Left renal pelvis (tissue), 4 donors: Measurements from ENCODE around the gene RAB3GAP1. TPM values are rescaled to one million over a fixed set of nuclear protein-coding genes. Genes with fewer than 3 reads are reported as not detected.
"Not testable (repeated sequence)": the region's sequence is repeated elsewhere in the genome, so short reads cannot be mapped to it uniquely, and the experiment has no call there.

Experiments
- DNase-seq, 4 donors: peaks; one replicate each; pipeline ENCODE4 v3.0.0-alpha.2; 2013; ENCODE audit warnings: low read depth in 4 of 4, low spot score in 3 of 4
- polyA plus RNA-seq, 4 donors: library from polyadenylated mRNA; unstranded; fragments of 120-200 nt; gene quantifications; one replicate each; pipeline ENCODE4 v1.2.1, GENCODE V29; 2013; ENCODE audit not compliant: insufficient read length in 4 of 4

Gene RAB3GAP1
- polyA plus RNA-seq, 4 donors = 50.6 to 58.2 (median 54.1) TPM

DNA sequence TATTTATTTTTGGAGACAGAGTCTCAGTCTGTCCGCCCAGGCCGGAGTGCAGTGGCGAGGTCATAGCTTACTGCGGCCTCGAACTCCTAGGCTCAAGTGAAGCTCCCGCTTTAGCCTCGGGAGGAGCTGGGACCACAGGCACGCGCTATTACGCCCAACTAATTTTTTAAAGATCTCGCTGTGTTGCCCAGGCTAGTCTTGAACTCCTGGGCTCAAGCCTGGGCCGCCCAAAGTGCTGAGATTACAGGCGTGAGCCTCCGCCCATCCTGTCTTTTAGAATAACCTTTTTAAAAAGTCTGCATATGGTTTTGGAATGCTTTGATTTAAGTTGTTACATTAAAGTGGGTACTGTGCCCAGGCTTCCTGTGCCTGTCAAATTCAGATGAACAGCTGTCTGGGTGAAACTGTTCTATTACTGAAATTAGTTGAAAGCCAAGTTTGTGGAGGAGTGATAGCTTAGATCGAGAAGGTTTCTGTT, 944 bp downstream of the RAB3GAP1 start:
- no peak for DNase-seq

DNA sequence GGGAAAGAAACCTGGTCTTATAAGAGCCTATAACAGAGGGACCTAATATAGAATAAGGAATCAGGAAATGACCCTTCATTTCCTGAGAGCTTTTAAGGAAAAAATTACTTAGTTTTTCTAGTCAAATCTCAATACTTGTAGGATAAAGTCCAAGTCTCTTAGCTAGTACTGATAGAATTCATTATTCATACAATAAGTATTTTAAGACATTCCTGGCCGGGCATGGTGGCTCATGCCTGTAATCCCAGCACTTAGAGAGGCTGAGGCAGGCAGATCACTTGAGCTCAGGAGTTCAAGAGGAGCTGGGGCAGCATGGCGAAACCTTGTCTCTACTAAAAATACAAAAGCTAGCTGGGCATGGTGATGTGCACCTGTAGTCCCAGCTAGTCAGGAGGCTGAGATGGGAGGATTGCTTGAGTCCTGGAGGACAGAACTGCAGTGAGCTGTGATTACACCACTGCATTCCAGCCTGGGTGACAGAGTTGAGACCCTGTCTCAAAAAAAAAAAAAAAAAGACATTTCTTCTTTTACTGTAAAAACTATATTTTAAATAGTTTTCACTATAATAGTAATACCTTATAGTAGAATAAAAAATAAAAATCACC, 3.2 kb downstream of the RAB3GAP1 start:
- no peak for DNase-seq

DNA sequence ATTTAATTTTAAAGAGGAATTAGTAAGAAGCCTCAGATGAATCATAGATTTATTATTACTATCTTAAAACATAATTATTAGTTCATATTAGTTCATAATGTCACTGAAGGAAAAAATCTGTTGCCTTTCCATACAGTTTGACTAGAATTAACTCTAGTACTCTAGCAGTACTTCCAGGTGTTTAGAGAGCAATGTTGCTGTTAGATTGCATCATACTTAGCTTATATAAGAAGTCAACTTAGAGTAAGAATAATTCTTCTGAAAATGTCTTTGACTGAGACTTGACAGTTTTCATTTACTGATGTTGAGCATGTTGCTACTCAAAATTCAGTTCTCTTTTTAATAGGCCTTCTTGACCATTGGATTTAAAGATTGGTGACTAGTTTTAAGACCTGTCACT, 4.7 kb downstream of the RAB3GAP1 start:
- DNase-seq = no peak

DNA sequence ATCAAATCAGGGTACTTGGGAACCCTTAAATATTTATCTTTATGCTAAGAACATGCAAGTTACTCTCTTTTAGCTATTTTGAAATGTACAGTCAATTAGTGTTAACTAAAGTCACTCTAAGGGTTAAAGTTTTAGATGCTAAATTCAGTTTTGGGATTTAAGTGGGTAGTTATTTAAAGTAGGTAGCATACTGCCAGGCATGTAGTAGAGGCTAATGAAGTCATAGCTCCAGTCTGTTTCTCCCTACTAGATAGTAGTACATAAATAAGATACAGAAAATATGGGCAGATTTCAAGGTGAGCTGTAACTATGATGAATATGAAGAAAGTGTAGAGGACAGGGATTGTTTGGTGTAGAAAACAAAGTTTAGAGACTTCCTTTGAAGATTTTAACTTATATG, 7.5 kb downstream of the RAB3GAP1 start:
- DNase-seq = no peak

DNA sequence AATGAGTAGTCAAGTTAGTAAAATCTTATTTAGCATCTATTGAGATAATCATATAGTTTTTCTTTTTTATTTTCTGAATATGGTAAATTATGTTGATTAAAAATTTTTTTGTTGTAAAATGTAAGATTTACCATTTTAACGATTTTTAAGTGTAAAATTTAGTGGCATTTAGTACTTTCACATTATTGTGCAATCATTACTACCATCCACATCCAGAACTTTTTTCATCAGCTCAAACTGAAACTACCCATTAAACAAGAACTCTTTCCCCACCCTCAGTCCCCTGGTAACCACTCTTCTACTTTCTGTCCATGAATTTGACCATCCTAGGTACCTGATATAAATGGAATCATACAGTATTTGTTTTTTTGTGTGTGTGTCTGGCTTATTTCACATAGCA, 11.1 kb downstream of the RAB3GAP1 start:
- no peak for DNase-seq

DNA sequence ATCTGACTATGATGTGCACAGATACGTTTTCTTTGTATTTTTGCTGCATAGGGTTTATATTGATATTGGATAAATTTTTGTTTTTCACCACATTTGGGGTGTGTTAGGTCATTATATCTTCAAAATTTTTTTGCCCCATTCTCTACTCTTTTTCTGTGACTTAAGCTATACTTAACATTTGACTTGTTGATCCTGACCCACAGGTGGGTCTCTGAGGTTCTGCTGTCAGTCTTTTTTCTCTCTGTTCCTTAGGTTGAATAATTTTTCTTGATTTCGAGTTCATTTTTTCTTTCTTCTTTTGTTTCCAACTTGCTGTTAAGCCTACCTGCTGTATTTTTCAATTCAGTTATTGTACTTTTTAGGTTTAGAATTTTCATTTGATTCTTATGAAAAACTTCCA, 12.1 kb downstream of the RAB3GAP1 start:
- DNase-seq = no peak

DNA sequence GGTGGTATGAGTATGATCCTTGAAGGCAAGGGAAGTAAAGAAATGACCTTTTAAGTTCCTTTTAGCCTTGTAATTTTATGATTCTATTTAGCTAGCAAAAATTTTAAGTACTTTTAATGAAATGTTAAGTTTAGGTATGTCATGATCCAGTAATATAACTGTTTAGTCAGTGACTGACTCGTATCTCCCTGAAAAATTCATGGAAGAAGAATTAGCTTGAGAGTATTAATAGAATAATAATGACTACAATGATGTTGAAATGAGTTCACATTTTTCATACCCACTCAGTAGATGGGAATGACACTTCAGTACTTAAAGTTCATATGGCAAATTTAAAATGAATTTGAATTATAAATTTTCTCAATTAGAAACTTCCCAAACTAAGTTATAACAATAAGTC, 14.6 kb downstream of the RAB3GAP1 start:
- no peak for DNase-seq

DNA sequence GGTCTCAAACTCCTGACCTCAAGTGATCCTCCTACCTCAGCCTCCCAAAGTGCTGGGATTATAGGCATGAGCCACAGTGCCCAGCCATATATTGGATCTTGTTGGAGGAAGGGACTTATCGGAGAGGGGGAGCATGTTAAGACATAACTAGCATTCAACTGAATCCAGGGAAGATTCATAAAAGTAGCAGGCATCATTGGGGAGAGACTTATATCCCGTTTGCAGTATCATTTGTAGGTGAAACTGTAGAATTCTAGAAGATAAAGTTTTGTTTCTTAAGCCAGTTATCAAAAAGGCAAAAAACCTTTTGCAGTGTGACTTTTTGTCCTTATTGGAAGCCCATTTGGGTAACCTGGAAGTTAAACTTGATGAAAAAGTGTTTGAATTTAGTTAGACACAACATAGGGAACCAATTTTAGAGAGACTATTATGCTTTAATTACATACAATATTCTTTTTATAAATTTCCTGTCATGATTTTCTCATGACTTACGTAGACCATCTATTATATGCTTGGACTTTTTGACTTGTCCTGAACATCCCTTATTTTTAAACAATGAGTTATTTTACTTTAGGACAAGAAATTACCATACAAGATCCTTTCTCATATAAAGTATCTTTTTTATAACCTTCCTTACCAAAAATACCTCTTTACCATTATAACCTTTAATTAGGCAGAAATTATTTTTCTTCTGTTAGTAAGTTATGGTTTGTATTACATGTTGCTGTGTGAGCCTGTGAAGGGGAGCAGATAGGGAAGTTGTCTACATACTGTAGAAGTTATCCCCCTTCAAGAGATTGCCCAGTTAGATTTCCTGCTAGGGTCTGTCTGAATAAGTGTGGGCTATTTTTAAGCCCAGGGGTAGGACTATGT, 20.3 kb downstream of the RAB3GAP1 start:
- no peak for DNase-seq

DNA sequence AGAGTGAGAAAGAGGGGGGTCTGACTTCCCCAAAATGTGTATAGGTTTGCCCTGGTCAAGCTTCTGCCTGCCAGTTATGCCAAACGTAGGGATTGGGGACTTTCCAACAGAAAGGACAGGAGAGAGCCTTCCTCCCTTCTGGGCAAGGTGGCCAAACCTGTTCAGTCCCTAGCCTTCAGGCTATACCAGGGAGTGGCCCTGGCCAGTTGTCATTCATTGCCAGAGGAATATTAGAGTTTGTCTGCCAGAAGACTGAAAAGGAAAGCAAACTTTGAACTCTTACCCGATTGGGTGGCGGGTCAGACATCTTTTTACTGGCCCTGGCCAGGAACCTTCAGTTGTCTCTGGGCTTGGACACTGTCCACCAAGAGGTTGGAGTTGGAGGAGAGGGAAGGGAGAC, 22.1 kb downstream of the RAB3GAP1 start:
- no peak for DNase-seq

DNA sequence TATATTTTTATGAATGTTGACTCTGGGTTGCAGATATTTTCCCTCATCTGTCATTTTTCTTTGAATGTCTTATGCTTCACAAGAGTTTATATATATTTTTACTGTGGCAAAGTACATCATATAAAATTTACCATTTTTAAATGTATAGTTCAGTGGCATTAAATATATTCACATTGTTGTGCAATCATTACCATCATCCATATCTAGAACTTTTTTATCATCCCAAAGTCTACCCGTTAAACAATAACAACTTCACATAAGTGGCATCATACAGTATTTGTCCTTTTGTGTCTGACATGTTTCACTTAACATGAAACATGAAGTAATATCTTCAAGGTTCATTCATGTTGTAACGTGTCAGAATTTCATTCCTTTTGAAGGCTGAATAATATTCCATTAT, 24.5 kb downstream of the RAB3GAP1 start:
- no peak for DNase-seq

DNA sequence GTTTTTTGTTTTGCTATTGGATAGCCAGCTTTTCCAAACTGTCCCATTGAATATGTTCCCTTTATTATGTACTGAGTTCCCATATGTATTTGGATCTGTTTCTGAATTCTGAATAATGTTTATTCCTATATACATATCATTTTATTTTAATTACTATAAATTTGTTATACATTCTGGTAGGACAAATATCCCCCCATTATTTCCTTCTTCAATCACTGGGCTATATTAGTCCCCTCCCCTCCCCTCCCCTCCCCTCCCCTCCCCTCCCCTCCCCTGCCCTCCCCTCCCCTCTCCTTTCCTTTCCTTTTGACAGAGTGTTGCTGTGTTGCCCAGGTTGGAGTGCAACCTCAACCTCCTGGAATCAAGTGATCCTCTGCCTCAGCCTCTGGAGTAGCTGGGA, 26.3 kb downstream of the RAB3GAP1 start:
- no peak for DNase-seq

DNA sequence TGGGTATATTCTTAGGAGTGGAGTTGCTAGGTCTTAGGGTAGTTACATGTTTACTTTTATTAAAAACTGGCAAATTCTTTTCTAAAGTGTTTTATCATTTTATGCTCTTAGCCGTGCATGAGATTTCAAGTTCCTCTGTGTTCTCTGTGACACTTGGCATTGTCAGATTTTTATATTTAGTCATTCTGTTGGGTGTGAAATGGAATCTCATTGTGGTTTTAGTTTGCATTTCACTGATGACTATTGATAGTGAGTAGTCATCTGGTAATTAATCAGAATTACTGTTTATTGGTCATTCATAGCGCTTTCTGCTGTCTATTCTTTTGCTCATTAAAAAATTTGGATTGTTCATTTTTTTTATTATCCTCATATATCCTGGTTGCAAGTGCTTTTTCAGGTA, 34.1 kb downstream of the RAB3GAP1 start:
- DNase-seq = no peak

DNA sequence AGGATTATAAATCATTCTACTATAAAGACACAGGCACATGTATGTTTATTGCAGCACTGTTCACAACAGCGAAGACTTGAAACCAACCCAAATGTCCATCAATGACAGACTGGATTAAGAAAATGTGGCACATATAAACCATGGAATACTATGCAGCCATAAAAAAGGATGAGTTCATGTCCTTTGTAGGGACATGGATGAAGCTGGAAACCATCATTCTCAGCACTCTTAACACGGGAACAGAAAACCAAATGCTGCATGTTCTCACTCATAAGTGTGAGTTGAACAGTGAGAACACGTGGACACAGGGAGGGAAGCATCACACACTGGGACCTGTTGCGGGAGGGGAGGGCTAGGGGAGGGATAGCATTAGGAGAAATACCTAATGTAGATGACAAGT, 37.5 kb downstream of the RAB3GAP1 start:
- not testable (repeated sequence) for DNase-seq

DNA sequence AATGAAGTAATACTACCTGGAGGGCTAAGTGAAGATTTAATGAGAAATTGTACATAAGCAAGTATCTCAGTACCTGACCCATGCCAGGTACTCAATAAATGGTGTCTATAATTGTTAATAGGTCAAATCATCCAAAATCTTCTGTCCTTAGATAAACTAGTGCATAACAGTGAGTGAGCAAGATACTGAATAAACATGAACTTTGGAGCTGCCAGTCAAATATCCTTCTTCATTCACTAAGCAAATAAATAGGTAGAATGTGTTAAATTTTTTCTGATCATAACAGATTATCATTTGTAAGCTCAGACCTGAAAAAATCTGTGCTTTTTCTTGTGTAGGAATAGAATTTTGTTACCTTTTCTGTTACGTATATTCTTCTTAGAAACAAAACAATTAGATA, 39.6 kb downstream of the RAB3GAP1 start:
- no peak for DNase-seq

DNA sequence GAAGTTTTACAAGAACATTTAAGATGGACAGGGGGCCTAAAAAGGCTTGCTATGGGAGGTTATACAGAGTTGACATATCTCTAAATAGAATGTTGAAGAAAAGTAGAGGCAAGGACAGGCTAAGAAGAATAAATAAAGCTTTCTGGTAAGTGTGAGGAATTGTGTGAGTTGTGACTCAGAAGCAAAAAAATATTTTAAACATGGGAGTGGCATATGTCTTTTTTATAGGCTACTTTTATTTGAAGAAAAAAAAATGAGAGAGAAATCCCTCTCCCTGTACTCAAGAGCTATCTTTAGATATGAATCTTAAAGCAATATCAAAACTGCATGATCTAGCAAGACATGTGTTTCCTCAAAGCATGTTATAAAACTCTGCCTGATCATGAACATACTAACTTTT, 41.1 kb downstream of the RAB3GAP1 start:
- no peak for DNase-seq

DNA sequence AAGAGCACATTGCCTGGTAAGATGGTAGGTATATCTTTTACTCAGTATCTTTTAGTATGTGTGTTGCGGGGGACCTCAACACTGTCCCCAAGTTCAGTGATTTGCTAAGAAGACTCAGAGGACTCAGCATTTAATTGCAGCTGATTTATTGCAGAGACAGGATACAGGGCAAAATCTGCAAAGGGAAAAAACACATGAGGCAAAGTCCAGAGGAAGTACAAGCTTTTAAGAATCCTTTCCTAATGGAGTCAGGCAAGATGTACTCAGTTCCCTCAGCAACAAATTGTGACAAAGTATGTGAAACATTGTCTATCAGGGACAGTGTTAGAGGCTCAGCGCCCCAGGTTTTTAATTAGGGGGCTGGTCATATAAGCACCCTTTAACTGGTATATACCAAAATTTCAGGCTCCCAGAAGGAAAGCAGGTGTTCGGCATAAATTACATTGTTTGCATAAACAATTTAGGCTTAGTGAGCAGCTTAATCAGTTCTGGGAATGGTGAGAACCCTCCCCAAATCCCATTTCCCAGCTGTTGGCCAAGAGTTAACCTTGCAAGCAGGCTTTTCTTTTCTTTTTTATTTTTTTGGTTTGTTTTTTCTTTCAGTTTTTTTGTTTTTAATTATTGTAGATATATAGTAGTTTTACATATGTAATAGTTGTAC, 41.7 kb downstream of the RAB3GAP1 start:
- DNase-seq = peak in 1 of 4 donors; percentile 0

DNA sequence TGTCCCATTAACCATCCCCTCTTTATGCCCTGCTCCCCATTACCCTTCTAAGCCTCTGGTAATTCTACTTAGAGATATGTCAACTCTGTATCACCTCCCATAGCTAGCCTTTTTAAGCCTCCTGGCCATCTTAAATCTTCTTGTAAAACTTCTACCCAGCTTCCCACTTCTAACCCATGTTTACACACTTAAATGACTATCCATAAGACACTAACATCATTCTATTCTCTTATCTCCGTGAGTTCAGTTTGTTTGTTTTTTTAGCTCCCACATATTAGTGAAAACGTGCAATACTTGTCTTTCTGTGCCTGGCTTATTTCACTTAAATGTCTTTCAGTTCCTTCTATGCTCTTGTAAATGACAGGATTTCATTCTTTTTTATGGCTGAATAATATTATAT, 42.4 kb downstream of the RAB3GAP1 start:
- no peak for DNase-seq

DNA sequence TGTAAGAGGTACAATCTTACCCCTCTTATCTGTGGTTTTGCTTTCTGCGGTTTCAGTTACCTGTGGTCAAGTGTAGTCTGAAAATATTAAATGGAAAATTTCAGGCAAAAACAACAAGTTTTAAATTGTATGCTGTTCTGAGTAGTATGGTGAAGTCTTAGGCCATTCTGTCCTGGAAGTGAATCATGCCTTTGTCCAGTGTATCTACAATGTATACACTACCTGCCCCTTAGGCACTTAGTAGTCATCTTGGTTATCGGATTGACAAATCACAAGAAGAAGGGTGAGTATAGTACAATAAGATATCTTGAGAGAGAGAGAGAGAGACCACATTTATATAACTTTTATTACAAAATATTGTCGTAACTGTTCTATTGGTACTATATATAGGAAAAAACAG, 43.5 kb downstream of the RAB3GAP1 start:
- DNase-seq = no peak

DNA sequence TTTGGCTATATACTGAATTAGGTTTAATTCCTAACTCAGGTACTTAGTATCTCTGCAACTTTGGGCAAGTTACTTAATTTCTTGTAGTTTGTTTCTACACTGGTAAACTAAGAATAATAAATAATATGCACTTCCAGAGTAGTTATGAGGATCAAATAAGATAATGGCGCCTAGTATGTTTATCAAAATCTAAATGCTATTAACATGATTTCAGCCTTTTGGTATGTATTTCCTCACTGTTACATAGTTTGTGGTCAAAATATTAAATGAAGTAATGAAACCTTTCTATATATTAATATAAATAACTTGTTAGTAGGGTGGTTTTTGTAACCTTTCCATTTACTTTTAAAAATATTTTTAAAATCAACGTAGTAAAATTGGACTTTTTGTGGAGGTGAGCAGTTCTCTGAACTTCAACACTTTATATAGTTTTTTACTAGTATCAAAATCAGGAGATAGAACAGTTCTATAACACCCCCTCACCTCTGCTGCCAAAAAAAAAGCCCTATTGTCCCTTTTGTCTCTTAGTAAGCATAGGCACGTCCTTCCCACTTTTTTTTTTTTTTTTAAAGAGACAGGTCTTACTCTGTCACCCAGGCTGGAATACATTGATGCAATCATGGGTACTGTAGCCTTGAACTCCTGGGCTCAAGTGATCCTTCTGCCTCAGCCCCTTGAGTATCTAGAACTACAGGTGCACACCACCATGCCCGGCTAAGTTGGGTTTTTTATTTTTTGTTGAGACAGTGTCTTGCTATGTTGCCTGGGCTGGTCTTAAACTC, 44.8 kb downstream of the RAB3GAP1 start:
- no peak for DNase-seq

DNA sequence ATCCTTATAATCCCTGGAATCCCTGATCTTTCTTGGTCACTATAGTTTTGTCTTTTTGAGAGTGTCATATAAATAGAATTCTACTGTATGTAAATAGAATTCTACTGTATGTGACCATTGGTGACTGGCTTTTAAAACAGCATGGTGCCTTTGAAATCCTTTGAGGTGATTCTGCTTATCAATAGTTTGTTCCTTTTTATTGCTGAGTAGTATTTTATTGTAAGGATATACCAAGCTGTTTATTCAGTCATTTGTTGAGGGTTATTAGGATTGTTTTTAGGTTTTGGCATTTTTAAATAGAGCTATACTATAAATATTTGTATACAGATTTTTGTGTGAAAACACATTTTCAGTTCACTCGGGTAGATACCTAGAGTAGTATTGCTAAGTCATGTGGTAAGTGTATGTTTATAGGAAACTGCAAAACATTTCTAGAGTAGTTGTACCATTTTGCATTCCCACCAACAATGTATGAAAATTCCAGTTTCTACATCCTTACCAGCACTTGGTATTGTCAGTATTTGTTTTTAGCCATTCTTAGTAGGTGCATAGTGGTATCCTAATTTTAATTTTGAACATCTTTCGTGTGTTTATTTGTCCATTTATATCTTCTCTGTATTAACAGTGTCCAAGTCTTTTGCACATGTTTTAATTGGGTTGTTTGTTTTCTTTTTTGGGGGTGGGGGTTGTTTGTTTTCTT, 45.6 kb downstream of the RAB3GAP1 start:
- DNase-seq = no peak
